ENCODE measurements around the gene RNU1-1. TPM values are rescaled to one million over a fixed set of nuclear protein-coding genes. Genes with fewer than 3 reads are reported as not detected.
"Not testable (repeated sequence)": the region's sequence is repeated elsewhere in the genome, so short reads cannot be mapped to it uniquely, and the experiment has no call there.

Gene RNU1-1
- total and polyA plus RNA-seq, 7 experiments from 2014 or later = 2,341 to 4,458 (median 3,337) TPM; not detected in 2

GRCh38 chr1:16506364-16507136, 7.5 kb downstream of the RNU1-1 start:
- H3K4me3 Mint-ChIP-seq; ATAC-seq; H3K4me3 ChIP-seq (ENCODE audit: low read length); DNase-seq; H3K27ac ChIP-seq (ENCODE audit: low read depth, low read length); CTCF ChIA-PET; H3K9me3 ChIP-seq (ENCODE audit: control insufficient read depth in 2 of 3, low read length in 3 of 3); intact Hi-C loops (cut with micrococcal nuclease); H3K36me3 ChIP-seq (ENCODE audit: control insufficient read depth in 2 of 3, insufficient read depth in 3 of 3, low read length in 3 of 3); H3K36me3 Mint-ChIP-seq; H3K27ac Mint-ChIP-seq; H3K9me3 Mint-ChIP-seq; H3K4me1 ChIP-seq (ENCODE audit: control insufficient read depth in 2 of 2, insufficient read depth in 2 of 2, low read length in 2 of 2); H3K27me3 ChIP-seq (ENCODE audit: control insufficient read depth in 2 of 2, insufficient read depth in 2 of 2, low read length in 2 of 2); H3K4me1 Mint-ChIP-seq: not testable (repeated sequence)
- POLR2A ChIA-PET = interaction anchor here (0.6 kb wide), 1 partner anchor 137 kb away, joined by 4 read pairs; no protein-coding TSS in a partner anchor
- H3K27me3 Mint-ChIP-seq = peaks cover 0 to 17% (median 0%) of the 10 kb centered on the region in 5 donors

- H3K4me3 ChIP-seq (ENCODE audit: low read length); CTCF ChIA-PET; H3K27ac Mint-ChIP-seq; H3K36me3 ChIP-seq (ENCODE audit: control insufficient read depth in 2 of 3, insufficient read depth in 3 of 3, low read length in 3 of 3); ATAC-seq; H3K9me3 ChIP-seq (ENCODE audit: control insufficient read depth in 2 of 3, low read length in 3 of 3); H3K36me3 Mint-ChIP-seq; intact Hi-C loops (cut with micrococcal nuclease); DNase-seq; H3K27ac ChIP-seq (ENCODE audit: low read depth, low read length); H3K4me3 Mint-ChIP-seq; H3K9me3 Mint-ChIP-seq; H3K27me3 ChIP-seq (ENCODE audit: control insufficient read depth in 2 of 2, insufficient read depth in 2 of 2, low read length in 2 of 2); H3K4me1 ChIP-seq (ENCODE audit: control insufficient read depth in 2 of 2, insufficient read depth in 2 of 2, low read length in 2 of 2); H3K4me1 Mint-ChIP-seq: not testable (repeated sequence)
- peaks cover 0 to 22% (median 0%) of the 10 kb centered on the region in 5 donors for H3K27me3 Mint-ChIP-seq
- POLR2A ChIA-PET = interaction anchor here (1.2 kb wide), 1 partner anchor 8 kb away, joined by 4 read pairs; no protein-coding TSS in a partner anchor
These were observed 8.2 kb downstream of the RNU1-1 start for GRCh38 chr1:16505870-16506269.

- ChIA-PET POLR2A (no interaction called here), CTCF (no interaction called here)
- ATAC-seq = no peak
- Mint-ChIP-seq H3K27me3 (peaks cover 0 to 20% (median 0%) of the 10 kb centered on the region in 5 donors), H3K27ac (no peak overlapping the region), H3K4me3 (peak overlapping the region in 1 of 10 donors; percentile 10), H3K4me1 (peaks cover 5 to 16% (median 7%) of the 10 kb centered on the region in 7 donors), H3K36me3 (peaks cover 0 to 6% (median 3%) of the 10 kb centered on the region in 5 donors), H3K9me3 (peaks cover 0 to 9% (median 3%) of the 10 kb centered on the region in 11 donors)
- H3K4me3 ChIP-seq (ENCODE audit: low read length) = no peak overlapping the region
- no peaks in the 10 kb centered on the region for H3K27me3 ChIP-seq (ENCODE audit: control insufficient read depth in 2 of 2, insufficient read depth in 2 of 2, low read length in 2 of 2)
- no peaks in the 10 kb centered on the region for H3K36me3 ChIP-seq (ENCODE audit: control insufficient read depth in 2 of 3, insufficient read depth in 3 of 3, low read length in 3 of 3)
- peaks cover 0 to 6% (median 0%) of the 10 kb centered on the region in 3 experiments for H3K9me3 ChIP-seq (ENCODE audit: control insufficient read depth in 2 of 3, low read length in 3 of 3)
- intact Hi-C loops (cut with micrococcal nuclease) = no loop called here
- DNase-seq = no peak
- H3K27ac ChIP-seq (ENCODE audit: low read depth, low read length) = no peak overlapping the region
- no peaks in the 10 kb centered on the region for H3K4me1 ChIP-seq (ENCODE audit: control insufficient read depth in 2 of 2, insufficient read depth in 2 of 2, low read length in 2 of 2)
These were observed 10.6 kb downstream of the RNU1-1 start for GRCh38 chr1:16503494-16503893.

- POLR2A ChIA-PET; DNase-seq; H3K36me3 ChIP-seq (ENCODE audit: control insufficient read depth in 2 of 3, insufficient read depth in 3 of 3, low read length in 3 of 3); H3K9me3 ChIP-seq (ENCODE audit: control insufficient read depth in 2 of 3, low read length in 3 of 3); H3K4me1 ChIP-seq (ENCODE audit: control insufficient read depth in 2 of 2, insufficient read depth in 2 of 2, low read length in 2 of 2); intact Hi-C loops (cut with micrococcal nuclease); H3K27me3 ChIP-seq (ENCODE audit: control insufficient read depth in 2 of 2, insufficient read depth in 2 of 2, low read length in 2 of 2); CTCF ChIA-PET; H3K9me3 Mint-ChIP-seq; H3K27ac ChIP-seq (ENCODE audit: low read depth, low read length); H3K36me3 Mint-ChIP-seq; ATAC-seq; H3K4me3 ChIP-seq (ENCODE audit: low read length): not testable (repeated sequence)
- peak overlapping the region in 1 of 9 donors; percentile 46 for H3K27ac Mint-ChIP-seq
- H3K4me1 Mint-ChIP-seq = peaks cover 9 to 25% (median 20%) of the 10 kb centered on the region in 7 donors
- peaks cover 0 to 13% (median 0%) of the 10 kb centered on the region in 5 donors for H3K27me3 Mint-ChIP-seq
- peak overlapping the region in 6 of 10 donors; percentile 23 to 95 (median 52) for H3K4me3 Mint-ChIP-seq
These were observed 12.6 kb downstream of the RNU1-1 start for GRCh38 chr1:16501446-16501845.

GRCh38 chr1:16500975-16501374, 13.1 kb downstream of the RNU1-1 start:
- H3K4me1 ChIP-seq (ENCODE audit: control insufficient read depth in 2 of 2, insufficient read depth in 2 of 2, low read length in 2 of 2); ATAC-seq; H3K9me3 Mint-ChIP-seq; H3K36me3 ChIP-seq (ENCODE audit: control insufficient read depth in 2 of 3, insufficient read depth in 3 of 3, low read length in 3 of 3); H3K27ac ChIP-seq (ENCODE audit: low read depth, low read length); H3K36me3 Mint-ChIP-seq; H3K27me3 ChIP-seq (ENCODE audit: control insufficient read depth in 2 of 2, insufficient read depth in 2 of 2, low read length in 2 of 2); CTCF ChIA-PET; intact Hi-C loops (cut with micrococcal nuclease); DNase-seq; H3K4me3 ChIP-seq (ENCODE audit: low read length); H3K9me3 ChIP-seq (ENCODE audit: control insufficient read depth in 2 of 3, low read length in 3 of 3): not testable (repeated sequence)
- peaks cover 0 to 13% (median 0%) of the 10 kb centered on the region in 5 donors for H3K27me3 Mint-ChIP-seq
- POLR2A ChIA-PET = interaction anchor here (1.2 kb wide), 1 partner anchor 13 kb away, joined by 3 read pairs; the partner anchor contains the start of gene RNU1-1
- H3K4me3 Mint-ChIP-seq = peak overlapping the region in 9 of 10 donors; percentile 13 to 95 (median 41)
- H3K4me1 Mint-ChIP-seq = peaks cover 9 to 25% (median 20%) of the 10 kb centered on the region in 7 donors
- H3K27ac Mint-ChIP-seq = peak overlapping the region in 1 of 9 donors; percentile 63

- CTCF ChIA-PET = interaction anchor here (1.6 kb wide), 1 partner anchor 60 kb away, joined by 9 read pairs; the partner anchor contains the start of gene NECAP2
These were observed 13.6 kb downstream of the RNU1-1 start for GRCh38 chr1:16500466-16500865.

More at GRCh38 chr1:16500466-16500865, 13.6 kb downstream of the RNU1-1 start:
- Mint-ChIP-seq H3K27me3 (peaks cover 0 to 13% (median 0%) of the 10 kb centered on the region in 5 donors), H3K4me3 (peak overlapping the region; percentile 20 to 95 (median 89)), H3K27ac (peak overlapping the region in 1 of 9 donors; percentile 59), H3K4me1 (peaks cover 9 to 25% (median 20%) of the 10 kb centered on the region in 7 donors)
- H3K27ac ChIP-seq (ENCODE audit: low read depth, low read length); H3K9me3 Mint-ChIP-seq; intact Hi-C loops (cut with micrococcal nuclease); H3K27me3 ChIP-seq (ENCODE audit: control insufficient read depth in 2 of 2, insufficient read depth in 2 of 2, low read length in 2 of 2); H3K4me3 ChIP-seq (ENCODE audit: low read length); H3K36me3 Mint-ChIP-seq; H3K36me3 ChIP-seq (ENCODE audit: control insufficient read depth in 2 of 3, insufficient read depth in 3 of 3, low read length in 3 of 3); H3K4me1 ChIP-seq (ENCODE audit: control insufficient read depth in 2 of 2, insufficient read depth in 2 of 2, low read length in 2 of 2); ATAC-seq; DNase-seq; H3K9me3 ChIP-seq (ENCODE audit: control insufficient read depth in 2 of 3, low read length in 3 of 3): not testable (repeated sequence)
- POLR2A ChIA-PET = interaction anchor here (0.6 to 1.2 kb wide), 3 partner anchors 12 to 57 kb away, joined by 3 to 4 read pairs (median 3); partner anchors contain the start of gene RNU1-1
